Esophagus muscularis mucosa (tissue), 3 donors: ENCODE measurements around the gene UFM1.

Experiments used
- CTCF ChIP-seq, 3 experiments: fragments of 200-600 bp in 2 of 3; fragments of 450-650 bp in 1 of 3; sonication (generic) in 2 of 3; IDR thresholded peaks; one replicate each; pipeline ENCODE4 v1.5.1; 2017 to 2019; ENCODE audit warnings: antibody characterized with exemption in 3 of 3, mild to moderate bottlenecking in 2 of 3, moderate library complexity in 1 of 3
- POLR2AphosphoS5 ChIP-seq, 2 donors: sonication (generic); formaldehyde crosslinking; IDR thresholded peaks; one replicate each; pipeline ENCODE4 v1.6.1; 2017; ENCODE audit warnings: antibody characterized with exemption in 2 of 2

- TF ChIP-seq CTCF (IDR thresholded peaks at IDR 0.05) (no peak), POLR2AphosphoS5 (IDR thresholded peaks at IDR 0.05) (no peak)
These were observed 11.6 kb upstream of the UFM1 start for GRCh38 chr13:38338089-38338488.
